Stimulated activated CD8-positive, alpha-beta memory T cell treated with anti-CD3 and anti-CD28 coated beads, Interleukin-4, amount 100 ng/mL, for 48 hours (primary cell): Measurements from ENCODE around the gene MALT1.

Experiments
- DNase-seq: peaks from one replicate; pipeline ENCODE4 v3.0.0-alpha.2; 2020

Gene MALT1

GRCh38 chr18:58694221-58694620 lies 23.0 kb downstream of the MALT1 start:
- no peak for DNase-seq

GRCh38 chr18:58694720-58695468 lies 23.6 kb downstream of the MALT1 start:
- no peak for DNase-seq

- no peak for DNase-seq
Observed at GRCh38 chr18:58695772-58696171, 24.5 kb downstream of the MALT1 start.

GRCh38 chr18:58697146-58697545 lies 25.9 kb downstream of the MALT1 start:
- DNase-seq: no peak

- no peak for DNase-seq
Observed at GRCh38 chr18:58698701-58699193, 27.5 kb downstream of the MALT1 start.

- DNase-seq: no peak
Observed at GRCh38 chr18:58699551-58699950, 28.3 kb downstream of the MALT1 start.

- no peak for DNase-seq
Observed at GRCh38 chr18:58700209-58700608, 28.9 kb downstream of the MALT1 start.

GRCh38 chr18:58712930-58713329 lies 41.7 kb downstream of the MALT1 start:
- no peak for DNase-seq

GRCh38 chr18:58714259-58714658 lies 43.0 kb downstream of the MALT1 start:
- no peak for DNase-seq

GRCh38 chr18:58714821-58715220 lies 43.6 kb downstream of the MALT1 start:
- no peak for DNase-seq

- no peak for DNase-seq
Observed at GRCh38 chr18:58715540-58715939, 44.3 kb downstream of the MALT1 start.

GRCh38 chr18:58716060-58716756 lies 44.9 kb downstream of the MALT1 start:
- DNase-seq: no peak

GRCh38 chr18:58721566-58722239 lies 50.4 kb downstream of the MALT1 start:
- DNase-seq: no peak

- DNase-seq: no peak
Observed at GRCh38 chr18:58723810-58724602, 52.7 kb downstream of the MALT1 start.

GRCh38 chr18:58726671-58727070 lies 55.4 kb downstream of the MALT1 start:
- DNase-seq: no peak

- no peak for DNase-seq
Observed at GRCh38 chr18:58727776-58728500, 56.7 kb downstream of the MALT1 start.

GRCh38 chr18:58728719-58729118 lies 57.5 kb downstream of the MALT1 start:
- DNase-seq: no peak

GRCh38 chr18:58730618-58731017 lies 59.4 kb downstream of the MALT1 start:
- DNase-seq: no peak

- DNase-seq: no peak
Observed at GRCh38 chr18:58732471-58732870, 61.2 kb downstream of the MALT1 start.

- no peak for DNase-seq
Observed at GRCh38 chr18:58733866-58734265, 62.6 kb downstream of the MALT1 start.

GRCh38 chr18:58738322-58738721 lies 67.1 kb downstream of the MALT1 start:
- DNase-seq: no peak

GRCh38 chr18:58745914-58746313 lies 74.6 kb downstream of the MALT1 start:
- no peak for DNase-seq
